ENCODE results near the gene ZNF592. TPM values are rescaled to one million over a fixed set of nuclear protein-coding genes. Genes with fewer than 3 reads are reported as not detected.

ZNF592 gene
- polyA plus RNA-seq (2011; rRNA removed), result 12.4 and 15.6 TPM in 2 replicates
- 14.5 and 20.8 TPM in 2 replicates for polyA plus RNA-seq (2012; cell fraction: cytosol; rRNA removed)
- polyA plus RNA-seq (2012; cell fraction: nucleus; rRNA removed), result 29.2 and 40.6 TPM in 2 replicates
- polyA plus RNA-seq (2017; fragmentation: RNase III; extraction: RNeasy Plus Mini Kit Qiagen cat#74134 plus additional on column Dnase treatment), result 12.9 to 14.3 TPM (median 13.9 TPM) in 3 replicates
- 25.7 and 27.9 TPM in 2 replicates for polyA minus RNA-seq (2011; rRNA and poly(A)+ RNA removed)

- Histone ChIP-seq H3K4me2 (peak within 1 kb of the TSS; percentile 97), H3K4me1 (peaks cover 62% of the 10 kb centered on the region), H3K27ac (peak within 1 kb of the TSS; percentile 96 to 98), H3K4me3 (peak within 1 kb of the TSS; percentile 92), H3K9me3 (no peaks in the 10 kb centered on the region)
- FAIRE-seq (no peak), DNase-seq (ENCODE audit: low read depth in 1 of 2, low spot score in 1 of 2) (peak; percentile 60 to 81), ATAC-seq (peak; percentile 58 to 76)
- CTCF ChIA-PET, result interaction anchor here (0.6 to 2.5 kb wide), 19 partner anchors 12 to 295 kb away, joined by 3 to 8 read pairs (median 4); partner anchors contain the start of gene WDR73
- 0% methylated on average over 9 of the region's 127 CpGs for WGBS (ENCODE audit: missing lambda C conversion rate)
- POLR2A ChIA-PET, result interaction anchor here (0.6 to 2.0 kb wide), 7 partner anchors 13 to 95 kb away, joined by 3 to 33 read pairs (median 7); partner anchors contain the start of gene SEC11A
- no peak for TF ChIP-seq HEYL (CRISPR knock-in tag; IDR thresholded peaks at IDR 0.05)
- TF ChIP-seq CHD2 (IDR thresholded peaks at IDR 0.05; ENCODE audit: low read length, partially characterized antibody), result no peak
- peak; percentile 63 for TF ChIP-seq CTCF (IDR thresholded peaks at IDR 0.05)
- peak; percentile 43; the same call in 1 of the 2 replicates for TF ChIP-seq HOXB5 (CRISPR knock-in tag; IDR thresholded peaks at IDR 0.05)
- TF ChIP-seq JUN (IDR thresholded peaks at IDR 0.05), result peak; percentile 82 to 96; a peak in 4 of 5 replicates
- TF ChIP-seq SMC3 (IDR thresholded peaks at IDR 0.05), result peak; percentile 69
- TF ChIP-seq POLR2A (IDR thresholded peaks at IDR 0.05; ENCODE audit: low read length), result peak; percentile 68
- peak in 1 of 2 experiments; percentile 41; a peak in 1 of 5 replicates for TF ChIP-seq RAD21 (conservative IDR thresholded peaks at IDR 0.05 in 1 of 2, IDR thresholded peaks at IDR 0.05 in 1 of 2)
- no peak for TF ChIP-seq USF2 (IDR thresholded peaks at IDR 0.05)
- TF ChIP-seq BCL3 (IDR thresholded peaks at IDR 0.05), result peak; percentile 87
- TF ChIP-seq MAZ (IDR thresholded peaks at IDR 0.05; ENCODE audit: borderline replicate concordance, low read depth, low read length), result 0 out of 2 replicates have a peak, but pooled peaks have one; percentile 56
Observed at GRCh38 chr15:84748274-84749110, at the start of gene ZNF592. TSS of gene ZNF592 (plus strand) at chr15:84748592. CDS start at chr15:84782676, 34,084 bp downstream.

- ChIA-PET POLR2A (interaction anchor here (1.4 kb wide), 1 partner anchor 17 kb away, joined by 3 read pairs; the partner anchor contains the start of gene SEC11A), CTCF (interaction anchor here (0.9 to 1.3 kb wide), 5 partner anchors 23 to 229 kb away, joined by 3 to 4 read pairs (median 3); partner anchors contain the start of gene WDR73)
- no peak for TF ChIP-seq EP300 (IDR thresholded peaks at IDR 0.05)
- no peak for TF ChIP-seq EHF (CRISPR knock-in tag; IDR thresholded peaks at IDR 0.05)
- TF ChIP-seq ATOH8 (CRISPR knock-in tag; IDR thresholded peaks at IDR 0.05; ENCODE audit: low read depth), result no peak
- TF ChIP-seq RCOR1 (IDR thresholded peaks at IDR 0.05; ENCODE audit: low read depth, low read length), result no peak
- TF ChIP-seq CBX8 (IDR thresholded peaks at IDR 0.05), result no peak
- no peak for TF ChIP-seq MYC (IDR thresholded peaks at IDR 0.05; ENCODE audit: borderline replicate concordance, low read length)
- no peak for TF ChIP-seq HDAC2 (IDR thresholded peaks at IDR 0.05)
- no peak for TF ChIP-seq BHLHE40 (IDR thresholded peaks at IDR 0.05; ENCODE audit: low read depth, low read length)
- no peak for TF ChIP-seq MAFK (IDR thresholded peaks at IDR 0.05; ENCODE audit: partially characterized antibody)
Observed at GRCh38 chr15:84699538-84700191, 48.7 kb upstream of the ZNF592 start.

More at GRCh38 chr15:84699538-84700191, 48.7 kb upstream of the ZNF592 start:
- DNase-seq (ENCODE audit: low read depth in 1 of 2, low spot score in 1 of 2) (no peak), ATAC-seq (no peak), FAIRE-seq (no peak)
- Histone ChIP-seq H3K27ac (no peak overlapping the region), H3K4me1 (peaks cover 22% of the 10 kb centered on the region), H3K4me3 (no peak overlapping the region), H3K4me2 (no peak overlapping the region), H3K9me3 (no peaks in the 10 kb centered on the region)
- WGBS (ENCODE audit: missing lambda C conversion rate), result 88% methylated on average over 8 of the region's 8 CpGs
